SK-N-SH (cell line): ENCODE measurements around the gene CISD3. TPM values are rescaled to one million over a fixed set of nuclear protein-coding genes. Genes with fewer than 3 reads are reported as not detected.

Experiments
- CTCF ChIA-PET: fragments of 300-600, 350-600 bp; formaldehyde crosslinking; extraction: SDS; loops from one replicate; lab custom pipeline; 2021; lab: Yijun Ruan, JAX
- POLR2A ChIA-PET: fragments of 350-600 bp; sonication (Branson Sonifier 250); formaldehyde crosslinking; extraction: SDS; loops from one replicate; lab custom pipeline; 2020; ENCODE audit warnings: antibody characterized with exemption, inconsistent platforms; lab: Yijun Ruan, JAX
- DNase-seq: peaks from one replicate; pipeline ENCODE4 v3.0.0; 2012
- H2AFZ ChIP-seq: fragments of 200-600 bp; sonication (generic); 2 replicates; pipeline ENCODE4 v1.8.1; 2016; ENCODE audit warnings: antibody characterized with exemption, mild to moderate bottlenecking, low read depth
- H3F3A ChIP-seq: fragments of 200-600 bp; sonication (generic); replicated peaks from 2 replicates; pipeline ENCODE3; 2016; ENCODE audit warnings: antibody characterized with exemption, mild to moderate bottlenecking; ENCODE audit not compliant: insufficient read depth
- H3K27ac ChIP-seq, 2 experiments: fragments of 200-500 bp in 1 of 2; fragments of 200-600 bp in 1 of 2; sonication (Bioruptor generic) in 1 of 2; sonication (generic), shearing (Covaris generic) in 1 of 2; 2 replicates each; pipeline versions ENCODE4 v1.5.1 to v1.6.1; 2014 to 2016; ENCODE audit warnings: low read depth in 2 of 2, inconsistent platforms in 1 of 2, low read length in 1 of 2, mild to moderate bottlenecking in 1 of 2, mixed read lengths in 1 of 2
- H3K27me3 ChIP-seq: fragments of 200-600 bp; sonication (generic), shearing (Covaris generic); 2 replicates; pipeline ENCODE4 v1.6.1; 2016; ENCODE audit warnings: mixed run types; ENCODE audit not compliant: insufficient read depth
- H3K36me3 ChIP-seq, 2 experiments: fragments of 200-500 bp in 1 of 2; fragments of 200-600 bp in 1 of 2; sonication (Bioruptor generic) in 1 of 2; sonication (generic) in 1 of 2; replicated peaks in 1 of 2; 2 replicates each; pipeline versions ENCODE3 to v1.5.1; 2014 to 2016; ENCODE audit warnings: low read length in 1 of 2, mild to moderate bottlenecking in 1 of 2; ENCODE audit not compliant: insufficient read depth in 2 of 2, control insufficient read depth in 1 of 2
- H3K4me1 ChIP-seq, 2 experiments: fragments of 200-500 bp in 1 of 2; fragments of 200-600 bp in 1 of 2; sonication (Bioruptor generic) in 1 of 2; sonication (generic), shearing (Covaris generic) in 1 of 2; 2 replicates each; pipeline versions ENCODE4 v1.5.1 to v1.6.1; 2014 to 2016; ENCODE audit warnings: low read depth in 1 of 2, low read length in 1 of 2, mixed run types in 1 of 2; ENCODE audit not compliant: insufficient read depth in 2 of 2, control insufficient read depth in 1 of 2
- H3K4me2 ChIP-seq: fragments of 200-600 bp; sonication (generic), shearing (Covaris generic); 2 replicates; pipeline ENCODE4 v1.6.1; 2017; ENCODE audit warnings: mixed run types
- H3K4me3 ChIP-seq, 2 experiments: fragments of 200-500 bp in 1 of 2; fragments of 200-600 bp in 1 of 2; sonication (Bioruptor generic) in 1 of 2; sonication (generic), shearing (Covaris generic) in 1 of 2; 2 replicates each; pipeline versions ENCODE4 v1.5.1 to v1.8.1; 2014 to 2016; ENCODE audit warnings: low read depth in 2 of 2, inconsistent platforms in 1 of 2, low read length in 1 of 2, mild to moderate bottlenecking in 1 of 2, mixed read lengths in 1 of 2, moderate library complexity in 1 of 2
- H3K79me2 ChIP-seq: fragments of 200-600 bp; sonication (generic); 2 replicates; pipeline ENCODE4 v1.8.1; 2017; ENCODE audit warnings: mild to moderate bottlenecking; ENCODE audit not compliant: insufficient read depth
- H3K9ac ChIP-seq: fragments of 200-600 bp; sonication (generic); 2 replicates; pipeline ENCODE4 v1.6.1; 2017; ENCODE audit warnings: mixed run types
- H3K9me2 ChIP-seq: fragments of 200-600 bp; sonication (generic); 2 replicates; pipeline ENCODE4 v1.6.1; 2017; ENCODE audit warnings: mixed run types
- H3K9me3 ChIP-seq: fragments of 200-600 bp; sonication (generic); 2 replicates; pipeline ENCODE4 v1.6.1; 2017; ENCODE audit warnings: mixed run types, mild to moderate bottlenecking, moderate library complexity
- H4K20me1 ChIP-seq: fragments of 200-600 bp; sonication (generic); 2 replicates; pipeline ENCODE4 v1.6.1; 2017; ENCODE audit warnings: mild to moderate bottlenecking, mixed run types; ENCODE audit not compliant: insufficient read depth
- ELF1 ChIP-seq: IDR thresholded peaks from 2 replicates; pipeline ENCODE4 v1.4.0; 2012
- FOXM1 ChIP-seq: IDR thresholded peaks from 2 replicates; pipeline ENCODE4 v1.4.0; 2012; ENCODE audit warnings: low read depth, mild to moderate bottlenecking
- GATA2 ChIP-seq: sonication (generic); formaldehyde crosslinking; IDR thresholded peaks from 2 replicates; pipeline ENCODE4 v1.5.0; 2020; ENCODE audit warnings: mild to moderate bottlenecking, missing genetic modification reagents
- JUND ChIP-seq: IDR thresholded peaks from 2 replicates; pipeline ENCODE4 v1.4.0; 2012
- MAX ChIP-seq: IDR thresholded peaks from 2 replicates; pipeline ENCODE4 v1.4.0; 2012; ENCODE audit warnings: low read depth
- NRF1 ChIP-seq: IDR thresholded peaks from 2 replicates; pipeline ENCODE4 v1.6.1; 2012; ENCODE audit warnings: low read depth, mild to moderate bottlenecking, low read length
- POLR2AphosphoS5 ChIP-seq: IDR thresholded peaks from 2 replicates; pipeline ENCODE4 v1.6.1; 2012; ENCODE audit warnings: low read depth, low read length
- RFX5 ChIP-seq: IDR thresholded peaks from 2 replicates; pipeline ENCODE4 v1.6.1; 2012; ENCODE audit warnings: mild to moderate bottlenecking, improper control_type of control experiment, low read length
- SIN3A ChIP-seq: IDR thresholded peaks from 2 replicates; pipeline ENCODE4 v1.6.1; 2012; ENCODE audit warnings: low read depth, mild to moderate bottlenecking, low read length, moderate library complexity, borderline replicate concordance
- SMC3 ChIP-seq: IDR thresholded peaks from 2 replicates; pipeline ENCODE4 v1.6.1; 2012; ENCODE audit warnings: low read depth, low read length, improper control_type of control experiment
- TAF1 ChIP-seq: IDR thresholded peaks from 2 replicates; pipeline ENCODE4 v1.6.1; 2012; ENCODE audit warnings: low read depth, mild to moderate bottlenecking, low read length, moderate library complexity, borderline replicate concordance
- TEAD4 ChIP-seq: IDR thresholded peaks from 2 replicates; pipeline ENCODE4 v1.4.0; 2012; ENCODE audit warnings: mild to moderate bottlenecking, borderline replicate concordance; ENCODE audit not compliant: insufficient read depth
- USF1 ChIP-seq: IDR thresholded peaks from 2 replicates; pipeline ENCODE4 v1.4.0; 2012; ENCODE audit warnings: low read depth, borderline replicate concordance
- YY1 ChIP-seq: IDR thresholded peaks from 2 replicates; pipeline ENCODE4 v1.4.0; 2012; ENCODE audit warnings: low read depth, mild to moderate bottlenecking
- ZBTB33 ChIP-seq: IDR thresholded peaks from 2 replicates; pipeline ENCODE4 v1.4.0; 2012; ENCODE audit warnings: low read depth, borderline replicate concordance
- WGBS: methylation state at CpG from one replicate; pipeline ENCODE4 v1.1.6; 2017; ENCODE audit warnings: low lambda C conversion rate; 5-methylcytosine and 5-hydroxymethylcytosine counted together
- polyA plus RNA-seq, 3 experiments: library from polyadenylated mRNA; depleted of rRNA; stranded (reverse); fragments of >200 nt; gene quantifications; 2 replicates each; pipeline ENCODE4 v1.2.3, GENCODE V29; 2012

The CISD3 gene
- polyA plus RNA-seq, 1 of the 3 experiments (the other 2 are of a cell fraction), result 16.5 TPM

- WGBS, result 69% methylated on average over 7 of the region's 7 CpGs
- peaks cover 0 to 4% of the 10 kb centered on the region in 2 experiments; a peak in 1 of 4 replicates for H3K4me1 ChIP-seq
- H3K9me2 ChIP-seq, result no peaks in the 10 kb centered on the region
- no peaks in the 10 kb centered on the region for H4K20me1 ChIP-seq
- no peak overlapping the region for H2AFZ ChIP-seq
- H3F3A ChIP-seq, result no peaks in the 10 kb centered on the region
- H3K79me2 ChIP-seq, result no peaks in the 10 kb centered on the region
- CTCF ChIA-PET, result interaction anchor here (0.7 to 1.8 kb wide), 2 partner anchors 16 to 467 kb away, joined by 3 to 5 read pairs; no protein-coding TSS in a partner anchor
- H3K9me3 ChIP-seq, result no peaks in the 10 kb centered on the region
- H3K4me2 ChIP-seq, result no peak overlapping the region
- no peaks in the 10 kb centered on the region for H3K27me3 ChIP-seq
- POLR2A ChIA-PET, result no interaction called here
- no peak overlapping the region for H3K27ac ChIP-seq
- no peak for DNase-seq
- no peak overlapping the region for H3K9ac ChIP-seq
- H3K36me3 ChIP-seq, result peaks cover 50 to 71% of the 10 kb centered on the region in 2 experiments
- no peak overlapping the region for H3K4me3 ChIP-seq
- TF ChIP-seq ZBTB33, result no peak
- no peak for TF ChIP-seq SIN3A
- TF ChIP-seq TEAD4, result no peak
- TF ChIP-seq RFX5, result no peak
- TF ChIP-seq NRF1, result no peak
- no peak for TF ChIP-seq MAX
- no peak for TF ChIP-seq USF1
- no peak for TF ChIP-seq POLR2AphosphoS5
- no peak for TF ChIP-seq TAF1
- no peak for TF ChIP-seq ELF1
- no peak for TF ChIP-seq YY1
- no peak for TF ChIP-seq GATA2 (CRISPR knock-in tag)
- TF ChIP-seq SMC3, result no peak
- TF ChIP-seq JUND, result no peak
- TF ChIP-seq FOXM1, result no peak
Measured at GRCh38 chr17:38777641-38778250, 47.6 kb downstream of the CISD3 start.
